ENCODE results near the gene FLVCR2. TPM values are rescaled to one million over a fixed set of nuclear protein-coding genes. Genes with fewer than 3 reads are reported as not detected.

FLVCR2 gene
- total and polyA plus RNA-seq, 2 of the 13 experiments (the other 11 are each of a cell fraction or from before 2014, with no cell fraction given), result 9.9 to 10.5 TPM

DNA sequence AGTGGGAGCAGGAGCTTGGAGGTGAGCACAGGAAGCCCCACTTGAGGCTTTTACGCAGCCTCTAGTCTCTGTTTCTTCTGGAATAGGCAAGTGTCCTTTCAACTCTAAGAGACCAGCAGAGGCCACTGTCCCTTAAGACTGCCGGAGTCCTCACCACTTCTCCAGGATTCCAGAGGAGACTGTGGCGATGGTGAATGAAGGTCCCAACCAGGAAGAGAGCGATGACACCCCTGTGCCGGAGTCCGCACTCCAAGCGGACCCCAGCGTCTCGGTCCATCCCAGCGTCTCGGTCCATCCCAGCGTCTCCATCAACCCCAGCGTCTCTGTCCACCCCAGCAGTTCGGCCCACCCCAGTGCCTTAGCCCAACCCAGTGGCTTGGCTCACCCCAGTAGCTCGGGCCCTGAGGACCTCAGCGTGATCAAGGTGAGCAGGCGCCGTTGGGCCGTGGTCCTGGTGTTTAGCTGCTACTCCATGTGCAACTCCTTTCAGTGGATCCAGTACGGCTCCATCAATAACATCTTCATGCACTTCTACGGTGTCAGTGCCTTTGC lies 442 bp downstream of the FLVCR2 start (continued):
- TF ChIP-seq NAIF1 (CRISPR knock-in tag; IDR thresholded peaks at IDR 0.05; ENCODE audit: borderline replicate concordance) (peak; percentile 93; the same call in 1 of the 2 replicates), ZNF367 (CRISPR knock-in tag; IDR thresholded peaks at IDR 0.05; ENCODE audit: borderline replicate concordance) (0 out of 2 replicates have a peak, but pooled peaks have one; percentile 29), TMF1 (CRISPR knock-in tag; IDR thresholded peaks at IDR 0.05; ENCODE audit: low read depth) (no peak), RAD21 (CRISPR knock-in tag; IDR thresholded peaks at IDR 0.05) (0 out of 2 replicates have a peak, but pooled peaks have one; percentile 22), ZNF547 (CRISPR knock-in tag; IDR thresholded peaks at IDR 0.05) (0 out of 2 replicates have a peak, but pooled peaks have one; percentile 5), KMT2A (CRISPR knock-in tag; IDR thresholded peaks at IDR 0.05) (peak; percentile 68; the same call in 1 of the 2 replicates)
- TF ChIP-seq, protein P1, sequence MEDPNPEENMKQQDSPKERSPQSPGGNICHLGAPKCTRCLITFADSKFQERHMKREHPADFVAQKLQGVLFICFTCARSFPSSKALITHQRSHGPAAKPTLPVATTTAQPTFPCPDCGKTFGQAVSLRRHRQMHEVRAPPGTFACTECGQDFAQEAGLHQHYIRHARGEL (CRISPR knock-in tag; IDR thresholded peaks at IDR 0.05), result 0 out of 2 replicates have a peak, but pooled peaks have one; percentile 10
- TF ChIP-seq, protein P2, sequence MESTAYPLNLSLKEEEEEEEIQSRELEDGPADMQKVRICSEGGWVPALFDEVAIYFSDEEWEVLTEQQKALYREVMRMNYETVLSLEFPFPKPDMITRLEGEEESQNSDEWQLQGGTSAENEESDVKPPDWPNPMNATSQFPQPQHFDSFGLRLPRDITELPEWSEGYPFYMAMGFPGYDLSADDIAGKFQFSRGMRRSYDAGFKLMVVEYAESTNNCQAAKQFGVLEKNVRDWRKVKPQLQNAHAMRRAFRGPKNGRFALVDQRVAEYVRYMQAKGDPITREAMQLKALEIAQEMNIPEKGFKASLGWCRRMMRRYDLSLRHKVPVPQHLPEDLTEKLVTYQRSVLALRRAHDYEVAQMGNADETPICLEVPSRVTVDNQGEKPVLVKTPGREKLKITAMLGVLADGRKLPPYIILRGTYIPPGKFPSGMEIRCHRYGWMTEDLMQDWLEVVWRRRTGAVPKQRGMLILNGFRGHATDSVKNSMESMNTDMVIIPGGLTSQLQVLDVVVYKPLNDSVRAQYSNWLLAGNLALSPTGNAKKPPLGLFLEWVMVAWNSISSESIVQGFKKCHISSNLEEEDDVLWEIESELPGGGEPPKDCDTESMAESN (CRISPR knock-in tag; conservative IDR thresholded peaks at IDR 0.05), result peak; percentile 57; the same call in 1 of the 2 replicates
- TF ChIP-seq, protein P3, sequence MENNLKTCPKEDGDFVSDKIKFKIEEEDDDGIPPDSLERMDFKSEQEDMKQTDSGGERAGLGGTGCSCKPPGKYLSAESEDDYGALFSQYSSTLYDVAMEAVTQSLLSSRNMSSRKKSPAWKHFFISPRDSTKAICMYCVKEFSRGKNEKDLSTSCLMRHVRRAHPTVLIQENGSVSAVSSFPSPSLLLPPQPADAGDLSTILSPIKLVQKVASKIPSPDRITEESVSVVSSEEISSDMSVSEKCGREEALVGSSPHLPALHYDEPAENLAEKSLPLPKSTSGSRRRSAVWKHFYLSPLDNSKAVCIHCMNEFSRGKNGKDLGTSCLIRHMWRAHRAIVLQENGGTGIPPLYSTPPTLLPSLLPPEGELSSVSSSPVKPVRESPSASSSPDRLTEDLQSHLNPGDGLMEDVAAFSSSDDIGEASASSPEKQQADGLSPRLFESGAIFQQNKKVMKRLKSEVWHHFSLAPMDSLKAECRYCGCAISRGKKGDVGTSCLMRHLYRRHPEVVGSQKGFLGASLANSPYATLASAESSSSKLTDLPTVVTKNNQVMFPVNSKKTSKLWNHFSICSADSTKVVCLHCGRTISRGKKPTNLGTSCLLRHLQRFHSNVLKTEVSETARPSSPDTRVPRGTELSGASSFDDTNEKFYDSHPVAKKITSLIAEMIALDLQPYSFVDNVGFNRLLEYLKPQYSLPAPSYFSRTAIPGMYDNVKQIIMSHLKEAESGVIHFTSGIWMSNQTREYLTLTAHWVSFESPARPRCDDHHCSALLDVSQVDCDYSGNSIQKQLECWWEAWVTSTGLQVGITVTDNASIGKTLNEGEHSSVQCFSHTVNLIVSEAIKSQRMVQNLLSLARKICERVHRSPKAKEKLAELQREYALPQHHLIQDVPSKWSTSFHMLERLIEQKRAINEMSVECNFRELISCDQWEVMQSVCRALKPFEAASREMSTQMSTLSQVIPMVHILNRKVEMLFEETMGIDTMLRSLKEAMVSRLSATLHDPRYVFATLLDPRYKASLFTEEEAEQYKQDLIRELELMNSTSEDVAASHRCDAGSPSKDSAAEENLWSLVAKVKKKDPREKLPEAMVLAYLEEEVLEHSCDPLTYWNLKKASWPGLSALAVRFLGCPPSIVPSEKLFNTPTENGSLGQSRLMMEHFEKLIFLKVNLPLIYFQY (CRISPR knock-in tag; IDR thresholded peaks at IDR 0.05; ENCODE audit: borderline replicate concordance), result 0 out of 2 replicates have a peak, but pooled peaks have one; percentile 3

All from HepG2 (cell line).